A673 (cell line): Measurements from ENCODE around the gene URAD. TPM values are rescaled to one million over a fixed set of nuclear protein-coding genes. Genes with fewer than 3 reads are reported as not detected.

Experiments
- BruUV-seq: library from RNA; stranded (reverse); fragments of 400-500 nt; replicated peaks from 2 replicates; lab custom pipeline; 2021; lab: Mats Ljungman, UMichigan
- CTCF ChIA-PET: fragments of 300-600 bp; sonication (Branson Sonifier 250); formaldehyde crosslinking; loops from one replicate; lab custom pipeline; 2022; ENCODE audit warnings: antibody characterized with exemption; lab: Charles Lee
- POLR2A ChIA-PET: fragments of 300-600 bp; sonication (Branson Sonifier 250); formaldehyde crosslinking; loops from one replicate; lab custom pipeline; 2022; ENCODE audit warnings: antibody characterized with exemption; ENCODE audit not compliant: low non-redundant PET; lab: Charles Lee
- DNase-seq: peaks from one replicate; pipeline ENCODE4 v3.0.0-alpha.2; 2015; ENCODE audit warnings: low spot score
- H3K27ac ChIP-seq: fragments of 200-600 bp; sonication (generic); 2 replicates; pipeline ENCODE4 v1.5.1; 2016; ENCODE audit warnings: mixed run types, low read depth, mild to moderate bottlenecking, mixed read lengths, antibody characterized with exemption, low read length; ENCODE audit not compliant: poor library complexity, severe bottlenecking
- H3K27me3 ChIP-seq: fragments of 200-600 bp; sonication (generic); replicated peaks from 2 replicates; pipeline ENCODE4 v1.6.1; 2017; ENCODE audit warnings: mixed run types, low read depth, mild to moderate bottlenecking, mixed read lengths, antibody characterized with exemption, low read length; ENCODE audit not compliant: insufficient read depth, poor library complexity
- H3K36me3 ChIP-seq: fragments of 200-600 bp; sonication (generic); 2 replicates; pipeline ENCODE4 v1.6.1; 2016; ENCODE audit warnings: mixed run types, mild to moderate bottlenecking, mixed read lengths, antibody characterized with exemption, low read length; ENCODE audit not compliant: insufficient read depth, poor library complexity, severe bottlenecking
- H3K4me1 ChIP-seq: fragments of 200-600 bp; sonication (generic); 2 replicates; pipeline ENCODE4 v1.6.1; 2017; ENCODE audit warnings: mixed run types, mild to moderate bottlenecking, mixed read lengths, antibody characterized with exemption, low read length; ENCODE audit not compliant: insufficient read depth, poor library complexity, severe bottlenecking
- H3K4me3 ChIP-seq: fragments of 200-600 bp; sonication (generic); 2 replicates; pipeline ENCODE4 v1.5.1; 2016; ENCODE audit warnings: low read depth, mixed run types, mild to moderate bottlenecking, mixed read lengths, low read length; ENCODE audit not compliant: poor library complexity, severe bottlenecking
- H3K9me3 ChIP-seq: fragments of 200-600 bp; sonication (generic); 2 replicates; pipeline ENCODE4 v1.6.1; 2016; ENCODE audit warnings: mixed run types, low read depth, mild to moderate bottlenecking, mixed read lengths, antibody characterized with exemption, low read length; ENCODE audit not compliant: poor library complexity, severe bottlenecking
- EZH2 ChIP-seq: fragments of 200-600 bp; sonication (generic); IDR thresholded peaks from 2 replicates; pipeline ENCODE4 v1.6.1; 2017; ENCODE audit warnings: borderline replicate concordance, low read depth, mild to moderate bottlenecking, mixed read lengths, antibody characterized with exemption, low read length; ENCODE audit not compliant: poor library complexity, severe bottlenecking
- intact Hi-C: fragments of 100-400 bp; cut with micrococcal nuclease; formaldehyde crosslinking; loops from one replicate; pipeline ENCODE4 v1.10.0; 2022; ENCODE audit not compliant: unreplicated experiment
- total RNA-seq: library from RNA; stranded (reverse); gene quantifications from 2 replicates; pipeline ENCODE4 v1.2.3, GENCODE V29; 2021
- TF ChIP-seq, protein P1 (sequence below): fragments of 300-800, 200-600 bp; sonication (generic); conservative IDR thresholded peaks from 2 replicates; pipeline ENCODE4 v1.5.1; 2017; ENCODE audit warnings: low read depth, mild to moderate bottlenecking, antibody characterized with exemption, low read length, moderate library complexity, mixed read lengths

URAD gene
- total RNA-seq, 1 experiment from 2014 or later = not detected

DNA sequence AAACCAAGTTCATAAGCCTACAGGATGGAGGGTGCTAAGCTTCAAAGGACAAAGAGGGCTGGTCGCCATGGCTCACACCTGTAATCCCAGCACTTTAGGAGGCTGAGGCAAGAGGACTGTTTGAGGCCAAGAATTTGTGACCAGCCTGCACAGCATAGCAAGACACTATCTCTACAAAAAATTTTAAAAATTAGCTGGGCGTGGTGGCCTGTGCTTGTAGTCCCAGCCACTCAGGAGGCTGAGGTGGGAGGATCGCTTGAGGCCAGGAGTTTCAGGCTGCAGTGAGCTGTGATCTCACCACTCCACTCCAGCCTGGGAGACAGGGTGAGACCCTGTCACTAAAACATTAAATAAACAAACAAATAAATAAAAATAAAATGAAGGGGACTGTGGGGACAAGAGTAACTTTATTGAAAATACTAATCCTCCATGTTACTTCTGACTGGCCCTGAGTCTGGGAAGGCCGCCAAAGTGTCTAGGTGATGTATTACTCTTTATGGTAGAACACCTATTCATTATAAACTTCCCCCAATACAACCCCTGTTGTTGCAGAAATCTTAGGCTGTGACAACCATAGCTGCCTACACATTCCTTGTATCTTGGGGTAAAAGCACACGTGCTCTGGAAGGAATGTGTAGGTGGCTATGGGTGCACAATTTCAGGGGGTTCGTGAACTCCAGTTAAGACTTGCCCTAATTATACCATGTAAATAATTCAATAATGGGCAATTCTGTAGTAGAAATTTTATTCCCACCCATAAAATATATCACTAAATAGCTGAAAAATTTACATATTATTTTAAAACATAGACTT is 14.6 kb upstream of the URAD start:
- ChIA-PET CTCF (no interaction called here), POLR2A (no interaction called here)
- intact Hi-C loops = no loop called here
- no peaks in the 10 kb centered on the region for H3K36me3 ChIP-seq
- no peak overlapping the region for H3K4me3 ChIP-seq
- TF ChIP-seq, protein P1, sequence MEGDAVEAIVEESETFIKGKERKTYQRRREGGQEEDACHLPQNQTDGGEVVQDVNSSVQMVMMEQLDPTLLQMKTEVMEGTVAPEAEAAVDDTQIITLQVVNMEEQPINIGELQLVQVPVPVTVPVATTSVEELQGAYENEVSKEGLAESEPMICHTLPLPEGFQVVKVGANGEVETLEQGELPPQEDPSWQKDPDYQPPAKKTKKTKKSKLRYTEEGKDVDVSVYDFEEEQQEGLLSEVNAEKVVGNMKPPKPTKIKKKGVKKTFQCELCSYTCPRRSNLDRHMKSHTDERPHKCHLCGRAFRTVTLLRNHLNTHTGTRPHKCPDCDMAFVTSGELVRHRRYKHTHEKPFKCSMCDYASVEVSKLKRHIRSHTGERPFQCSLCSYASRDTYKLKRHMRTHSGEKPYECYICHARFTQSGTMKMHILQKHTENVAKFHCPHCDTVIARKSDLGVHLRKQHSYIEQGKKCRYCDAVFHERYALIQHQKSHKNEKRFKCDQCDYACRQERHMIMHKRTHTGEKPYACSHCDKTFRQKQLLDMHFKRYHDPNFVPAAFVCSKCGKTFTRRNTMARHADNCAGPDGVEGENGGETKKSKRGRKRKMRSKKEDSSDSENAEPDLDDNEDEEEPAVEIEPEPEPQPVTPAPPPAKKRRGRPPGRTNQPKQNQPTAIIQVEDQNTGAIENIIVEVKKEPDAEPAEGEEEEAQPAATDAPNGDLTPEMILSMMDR = no peak
- TF ChIP-seq EZH2 = no peak
- no peaks in the 10 kb centered on the region for H3K9me3 ChIP-seq
- DNase-seq = no peak
- no peak overlapping the region for H3K27ac ChIP-seq
- no peaks in the 10 kb centered on the region for H3K27me3 ChIP-seq
- H3K4me1 ChIP-seq = no peaks in the 10 kb centered on the region
- BruUV-seq = no TSS peak

- ChIA-PET POLR2A (no interaction called here), CTCF (interaction anchor here (0.6 kb wide), 1 partner anchor 1540 kb away, joined by 3 read pairs; no protein-coding TSS in a partner anchor)
- H3K36me3 ChIP-seq = no peaks in the 10 kb centered on the region
- H3K27me3 ChIP-seq = no peaks in the 10 kb centered on the region
- no TSS peak for BruUV-seq
- H3K4me1 ChIP-seq = no peaks in the 10 kb centered on the region
- DNase-seq = no peak
- H3K4me3 ChIP-seq = no peak overlapping the region
- TF ChIP-seq EZH2 = no peak
- TF ChIP-seq, protein P1 = no peak
- no peak overlapping the region for H3K27ac ChIP-seq
- intact Hi-C loops = no loop called here
- no peaks in the 10 kb centered on the region for H3K9me3 ChIP-seq
Observed at GRCh38 chr13:28001837-28002473, 13.5 kb upstream of the URAD start.

DNA sequence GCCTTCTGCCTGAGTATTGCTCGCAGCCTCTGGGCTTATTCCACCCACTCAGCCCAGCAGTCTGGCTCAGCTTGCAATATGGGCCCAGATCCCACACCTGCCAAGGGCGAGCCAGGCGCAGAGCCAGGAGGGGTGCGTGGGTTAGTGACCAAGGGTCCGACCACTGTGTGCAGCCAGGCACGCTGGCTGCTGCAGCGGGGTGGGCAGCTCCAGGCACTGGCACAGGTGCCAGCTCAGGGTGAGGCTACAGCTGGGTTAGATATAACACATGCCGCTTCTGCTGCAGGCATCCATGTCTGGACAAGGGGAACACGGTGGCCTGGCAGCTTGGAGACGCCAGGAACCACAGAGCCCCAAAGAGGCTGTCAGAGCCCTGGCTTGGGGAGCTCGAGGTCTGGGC is 12.6 kb upstream of the URAD start:
- CTCF ChIA-PET = no interaction called here

More for the DNA sequence above, 12.6 kb upstream of the URAD start:
- TF ChIP-seq EZH2 = no peak
- Histone ChIP-seq H3K9me3 (no peaks in the 10 kb centered on the region), H3K4me3 (no peak overlapping the region), H3K36me3 (no peaks in the 10 kb centered on the region), H3K27ac (no peak overlapping the region), H3K4me1 (no peaks in the 10 kb centered on the region), H3K27me3 (no peaks in the 10 kb centered on the region)
- intact Hi-C loops = no loop called here
- POLR2A ChIA-PET = interaction anchor here (0.5 kb wide), 1 partner anchor 132 kb away, joined by 10 read pairs; no protein-coding TSS in a partner anchor
- no peak for DNase-seq
- BruUV-seq = no TSS peak
